HEK293T (cell line): ENCODE measurements around the gene PDXP.

Experiments
- L3MBTL2 ChIP-seq: fragments of 450-650 bp; conservative IDR thresholded peaks from 2 replicates; pipeline ENCODE4 v1.6.1; 2016; ENCODE audit warnings: mild to moderate bottlenecking
- SUZ12 ChIP-seq: fragments of 450-650 bp; IDR thresholded peaks from 2 replicates; pipeline ENCODE4 v1.6.1; 2016; ENCODE audit warnings: mild to moderate bottlenecking

GRCh38 chr22:37672206-37672919, 13.8 kb downstream of the PDXP start:
- TF ChIP-seq L3MBTL2 (no peak), SUZ12 (no peak)
